ENCODE results near the gene LCP2. TPM values are rescaled to one million over a fixed set of nuclear protein-coding genes. Genes with fewer than 3 reads are reported as not detected.

The LCP2 gene
- total RNA-seq, 1 experiment from 2014 or later: 0.72 TPM

- peaks cover 86% of the 10 kb centered on the region for H3K4me1 Mint-ChIP-seq
- DNase-seq (ENCODE audit: low spot score) (no peak), ATAC-seq (no peak)
- TF ChIP-seq FOXK1 (CRISPR knock-in tag; IDR thresholded peaks at IDR 0.05): no peak
- TF ChIP-seq TEAD1 (CRISPR knock-in tag; IDR thresholded peaks at IDR 0.05): no peak
- no peak for TF ChIP-seq E2F1 (CRISPR knock-in tag; IDR thresholded peaks at IDR 0.05)
- TF ChIP-seq ETV6 (CRISPR knock-in tag; IDR thresholded peaks at IDR 0.05): no peak
- TF ChIP-seq STAT6 (CRISPR knock-in tag; conservative IDR thresholded peaks at IDR 0.05; ENCODE audit: low read depth): no peak
- TF ChIP-seq ZNF232 (CRISPR knock-in tag; IDR thresholded peaks at IDR 0.05): no peak
- TF ChIP-seq FOXP1 (CRISPR knock-in tag; IDR thresholded peaks at IDR 0.05; ENCODE audit: borderline replicate concordance): no peak
- TF ChIP-seq TCF7 (CRISPR knock-in tag; IDR thresholded peaks at IDR 0.05; ENCODE audit: low read depth): no peak
- no peak for TF ChIP-seq ZNF263 (CRISPR knock-in tag; IDR thresholded peaks at IDR 0.05; ENCODE audit: low read depth)
- no peak for TF ChIP-seq ZNF396 (CRISPR knock-in tag; IDR thresholded peaks at IDR 0.05; ENCODE audit: borderline replicate concordance)
- TF ChIP-seq ZNF121 (CRISPR knock-in tag; IDR thresholded peaks at IDR 0.05): no peak
- 0 out of 2 replicates have a peak, but pooled peaks cover under 1% of the 10 kb centered on the region for H3K36me3 Mint-ChIP-seq
- peaks cover 2% of the 10 kb centered on the region for H3K9me3 Mint-ChIP-seq
- POLR2A ChIA-PET: interaction anchor here (0.9 kb wide), 1 partner anchor 14 kb away, joined by 3 read pairs; no protein-coding TSS in a partner anchor
- peak overlapping the region; percentile 14; the same call in 1 of the 2 replicates for H3K27ac Mint-ChIP-seq
- peak overlapping the region; percentile 5; the same call in 1 of the 2 replicates for H3K4me3 Mint-ChIP-seq
- CTCF ChIA-PET: interaction anchor here (0.7 to 2.7 kb wide), 4 partner anchors 14 to 159 kb away, joined by 4 to 11 read pairs (median 8); no protein-coding TSS in a partner anchor
- peaks cover 1% of the 10 kb centered on the region for H3K27me3 Mint-ChIP-seq (ENCODE audit: low read depth)
Observed at GRCh38 chr5:170251462-170251861, 46.1 kb downstream of the LCP2 start.

DNA sequence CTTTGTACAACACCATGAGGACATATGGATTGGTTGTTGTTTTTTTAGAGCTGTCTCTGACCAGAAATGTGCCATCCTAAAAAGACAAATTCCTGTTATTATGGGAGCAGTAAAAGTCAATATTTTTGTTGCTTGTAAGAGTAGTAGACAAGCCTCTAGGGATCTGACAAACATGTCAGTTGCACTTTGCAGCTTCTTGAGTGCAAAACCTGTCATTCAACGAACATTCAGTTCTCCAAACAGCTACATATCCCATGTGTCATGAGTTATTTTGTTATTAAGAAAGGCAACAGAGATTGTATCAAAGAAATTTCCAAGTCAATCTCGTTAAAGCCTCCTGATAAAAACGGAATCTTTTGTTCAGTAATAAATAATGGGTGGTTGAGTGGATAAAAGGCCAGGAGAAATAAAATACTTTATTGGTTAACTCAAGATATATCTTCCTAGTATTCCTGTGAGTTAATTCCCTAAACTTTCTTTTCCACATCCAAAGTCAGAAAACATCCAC is 46.7 kb downstream of the LCP2 start:
- Mint-ChIP-seq H3K27me3 (ENCODE audit: low read depth) (peaks cover 2% of the 10 kb centered on the region), H3K4me3 (no peak overlapping the region), H3K27ac (no peak overlapping the region), H3K36me3 (0 out of 2 replicates have a peak, but pooled peaks cover 3% of the 10 kb centered on the region), H3K4me1 (peaks cover 84% of the 10 kb centered on the region), H3K9me3 (peaks cover 5% of the 10 kb centered on the region)
- TF ChIP-seq STAT6 (CRISPR knock-in tag; conservative IDR thresholded peaks at IDR 0.05; ENCODE audit: low read depth) (no peak), CREB1 (CRISPR knock-in tag; IDR thresholded peaks at IDR 0.05) (no peak), PRRX2 (CRISPR knock-in tag; IDR thresholded peaks at IDR 0.05) (no peak), SOX15 (CRISPR knock-in tag; IDR thresholded peaks at IDR 0.05) (no peak), MAX (CRISPR knock-in tag; IDR thresholded peaks at IDR 0.05) (no peak), NFYB (CRISPR knock-in tag; conservative IDR thresholded peaks at IDR 0.05; ENCODE audit: low read depth) (no peak), ATF1 (CRISPR knock-in tag; IDR thresholded peaks at IDR 0.05) (no peak)
- POLR2A ChIA-PET: no interaction called here
- DNase-seq (ENCODE audit: low spot score) (no peak), ATAC-seq (no peak)
- CTCF ChIA-PET: interaction anchor here (0.7 to 2.7 kb wide), 5 partner anchors 14 to 170 kb away, joined by 3 to 11 read pairs (median 4); no protein-coding TSS in a partner anchor

Measured in WTC11 (cell line).